H1 (cell line): Measurements from ENCODE around the gene PCDHB5. TPM values are rescaled to one million over a fixed set of nuclear protein-coding genes. Genes with fewer than 3 reads are reported as not detected.
A peak's percentile ranks its signal among the peaks of the same experiment; 100 is the strongest.

Experiments
- CTCF ChIA-PET: fragments of 300-600 bp; sonication (Branson Sonifier 250); formaldehyde crosslinking; loops from one replicate; lab custom pipeline; 2021; ENCODE audit not compliant: partially characterized antibody; lab: Charles Lee
- POLR2A ChIA-PET: fragments of 300-600 bp; sonication (Branson Sonifier 250); formaldehyde crosslinking; loops from one replicate; lab custom pipeline; 2021; ENCODE audit warnings: inconsistent platforms; ENCODE audit not compliant: partially characterized antibody; lab: Charles Lee
- DNase-seq, 2 experiments: peaks; one replicate each; pipeline versions ENCODE4 v3.0.0 to v3.0.0-alpha.2; 2010 to 2022; ENCODE audit warnings: low spot score in 2 of 2, low read depth in 1 of 2, mixed read lengths in 1 of 2
- FAIRE-seq: peaks from 2 replicates; lab custom pipeline; 2011; peaks lifted over from hg19 to GRCh38; lab: Jason Lieb, UNC
- H2AFZ ChIP-seq: 2 replicates; pipeline ENCODE4 v1.8.1; 2012; ENCODE audit warnings: low read length, inconsistent platforms
- H2AK5ac ChIP-seq: 2 replicates; pipeline ENCODE4 v1.6.1; 2013; ENCODE audit warnings: low read depth, low read length
- H2BK120ac ChIP-seq: replicated peaks from 2 replicates; pipeline ENCODE3; 2013; ENCODE audit warnings: low read depth, low read length, inconsistent platforms
- H2BK12ac ChIP-seq: 2 replicates; pipeline ENCODE4 v1.6.1; 2013; ENCODE audit warnings: low read depth, low read length
- H2BK15ac ChIP-seq: 2 replicates; pipeline ENCODE4 v1.6.1; 2013; ENCODE audit warnings: low read length
- H2BK20ac ChIP-seq: 2 replicates; pipeline ENCODE4 v1.6.1; 2013; ENCODE audit warnings: low read length
- H2BK5ac ChIP-seq: 2 replicates; pipeline ENCODE4 v1.6.1; 2013; ENCODE audit warnings: low read depth, low read length
- H3K14ac ChIP-seq: 2 replicates; pipeline ENCODE4 v1.6.1; 2013; ENCODE audit warnings: inconsistent platforms; ENCODE audit not compliant: insufficient read length
- H3K18ac ChIP-seq: 2 replicates; pipeline ENCODE4 v1.6.1; 2013; ENCODE audit warnings: low read length; ENCODE audit errors: extremely low read depth
- H3K23ac ChIP-seq: 2 replicates; pipeline ENCODE4 v1.6.1; 2013; ENCODE audit warnings: inconsistent platforms; ENCODE audit not compliant: insufficient read length
- H3K23me2 ChIP-seq: 2 replicates; pipeline ENCODE4 v1.6.1; 2013; ENCODE audit warnings: low read depth, low read length
- H3K27ac ChIP-seq: 2 replicates; pipeline ENCODE4 v1.6.1; 2011; ENCODE audit warnings: low read depth, low read length, inconsistent platforms
- H3K27me3 ChIP-seq, 4 experiments: replicated peaks in 1 of 4; 1 replicate in 1 of 4; 2 replicates in 3 of 4; pipeline versions ENCODE4 v1.6.1 to v1.8.1; 2011 to 2013; ENCODE audit warnings: low read length in 3 of 4, mild to moderate bottlenecking in 3 of 4, inconsistent platforms in 2 of 4, mixed read lengths in 2 of 4, moderate library complexity in 1 of 4; ENCODE audit not compliant: control insufficient read depth in 3 of 4, insufficient read depth in 3 of 4; ENCODE audit errors: extremely low read depth in 1 of 4
- H3K36me3 ChIP-seq, 4 experiments: 2 replicates each; pipeline versions ENCODE4 v1.6.1 to v1.8.1; 2011 to 2013; ENCODE audit warnings: mild to moderate bottlenecking in 4 of 4, low read length in 3 of 4, moderate library complexity in 2 of 4, control low read depth in 1 of 4, inconsistent platforms in 1 of 4; ENCODE audit not compliant: insufficient read depth in 4 of 4, control insufficient read depth in 2 of 4
- H3K4ac ChIP-seq: replicated peaks from 2 replicates; pipeline ENCODE3; 2013; ENCODE audit warnings: low read length, low read depth, mixed read lengths, inconsistent platforms; ENCODE audit not compliant: insufficient read length
- H3K4me1 ChIP-seq, 4 experiments: replicated peaks in 1 of 4; 1 replicate in 1 of 4; 2 replicates in 3 of 4; pipeline versions ENCODE4 v1.6.1 to v1.8.1; 2011 to 2013; ENCODE audit warnings: low read length in 3 of 4, inconsistent platforms in 2 of 4, mixed read lengths in 1 of 4; ENCODE audit not compliant: insufficient read depth in 4 of 4, control insufficient read depth in 3 of 4
- H3K4me2 ChIP-seq, 2 experiments: 2 replicates each; pipeline versions ENCODE4 v1.6.1 to v1.8.1; 2011 to 2013; ENCODE audit warnings: low read depth in 2 of 2, low read length in 2 of 2, control low read depth in 1 of 2, inconsistent platforms in 1 of 2, mild to moderate bottlenecking in 1 of 2; ENCODE audit not compliant: insufficient read depth in 1 of 2
- H3K4me3 ChIP-seq, 4 experiments: fragments of 200-600, 300-600 bp in 1 of 4; sonication (generic), shearing (Covaris generic), sonication (Bioruptor Twin) in 1 of 4; 2 replicates each; pipeline versions ENCODE4 v1.5.1 to v1.8.1; 2011 to 2016; ENCODE audit warnings: low read length in 4 of 4, low read depth in 3 of 4, control low read depth in 2 of 4, inconsistent platforms in 2 of 4, mild to moderate bottlenecking in 2 of 4, mixed read lengths in 1 of 4, moderate library complexity in 1 of 4; ENCODE audit not compliant: insufficient read depth in 2 of 4; ENCODE audit errors: extremely low read depth in 1 of 4
- H3K56ac ChIP-seq: replicated peaks from 2 replicates; pipeline ENCODE3; 2013; ENCODE audit warnings: low read depth, mild to moderate bottlenecking, mixed read lengths, low read length, inconsistent platforms; ENCODE audit not compliant: insufficient read length
- H3K79me1 ChIP-seq: 2 replicates; pipeline ENCODE4 v1.6.1; 2013; ENCODE audit warnings: low read depth, low read length, control low read depth
- H3K79me2 ChIP-seq, 2 experiments: 2 replicates each; pipeline versions ENCODE4 v1.6.1 to v1.8.1; 2012 to 2013; ENCODE audit warnings: low read length in 2 of 2, mild to moderate bottlenecking in 2 of 2, inconsistent platforms in 1 of 2; ENCODE audit not compliant: insufficient read depth in 2 of 2, control insufficient read depth in 1 of 2
- H3K9ac ChIP-seq, 4 experiments: replicated peaks in 1 of 4; 1 replicate in 1 of 4; 2 replicates in 3 of 4; pipeline versions ENCODE4 v1.6.1 to v1.8.1; 2011 to 2013; ENCODE audit warnings: low read depth in 3 of 4, low read length in 3 of 4, control low read depth in 2 of 4, mild to moderate bottlenecking in 2 of 4, moderate library complexity in 2 of 4, inconsistent platforms in 1 of 4; ENCODE audit errors: extremely low read depth in 1 of 4
- H3K9me3 ChIP-seq, 2 experiments: 2 replicates each; pipeline versions ENCODE4 v1.6.1 to v1.8.1; 2012 to 2013; ENCODE audit warnings: mild to moderate bottlenecking in 2 of 2, moderate library complexity in 2 of 2, control low read depth in 1 of 2, inconsistent platforms in 1 of 2, low read depth in 1 of 2, low read length in 1 of 2, mixed read lengths in 1 of 2; ENCODE audit not compliant: insufficient read depth in 2 of 2
- H4K20me1 ChIP-seq, 2 experiments: replicated peaks in 1 of 2; 2 replicates each; pipeline versions ENCODE3 to v1.8.1; 2011 to 2013; ENCODE audit warnings: inconsistent platforms in 2 of 2, low read length in 2 of 2, mild to moderate bottlenecking in 1 of 2; ENCODE audit not compliant: insufficient read depth in 2 of 2, control insufficient read depth in 1 of 2
- H4K5ac ChIP-seq: 2 replicates; pipeline ENCODE4 v1.6.1; 2013; ENCODE audit warnings: low read length, low read depth, mixed read lengths, inconsistent platforms; ENCODE audit not compliant: insufficient read length
- H4K8ac ChIP-seq: 2 replicates; pipeline ENCODE4 v1.8.0; 2013; ENCODE audit warnings: mild to moderate bottlenecking, moderate library complexity, low read length, inconsistent platforms; ENCODE audit not compliant: insufficient read depth; ENCODE audit errors: extremely low read depth
- H4K91ac ChIP-seq: replicated peaks from 2 replicates; pipeline ENCODE3; 2013; ENCODE audit warnings: low read length, mixed read lengths, inconsistent platforms; ENCODE audit not compliant: insufficient read length
- ATF3 ChIP-seq: IDR thresholded peaks from 2 replicates; pipeline ENCODE4 v1.6.1; 2011; ENCODE audit warnings: low read depth, mild to moderate bottlenecking, low read length; ENCODE audit not compliant: insufficient read depth
- CBX5 ChIP-seq: fragments of 300-800, 300-1000 bp; sonication (generic); IDR thresholded peaks from 2 replicates; pipeline ENCODE4 v1.7.1; 2016; ENCODE audit warnings: antibody characterized with exemption, low read length, low read depth
- SAP30 ChIP-seq: fragments of 300-600 bp; sonication (generic); IDR thresholded peaks from 2 replicates; pipeline ENCODE4 v1.7.1; 2012; ENCODE audit warnings: low read length, moderate library complexity, mild to moderate bottlenecking, inconsistent platforms; ENCODE audit not compliant: insufficient read depth, insufficient replicate concordance
- SIN3A ChIP-seq, 2 experiments: IDR thresholded peaks in 1 of 2; conservative IDR thresholded peaks in 1 of 2; 2 replicates each; pipeline ENCODE4 v1.6.1; 2011 to 2012; ENCODE audit warnings: low read length in 2 of 2, improper control_type of control experiment in 1 of 2, low read depth in 1 of 2, mild to moderate bottlenecking in 1 of 2
- SP2 ChIP-seq: IDR thresholded peaks from 2 replicates; pipeline ENCODE4 v1.6.1; 2012; ENCODE audit warnings: mild to moderate bottlenecking, low read length, inconsistent platforms
- TAF1 ChIP-seq: IDR thresholded peaks from 2 replicates; pipeline ENCODE4 v1.6.1; 2011; ENCODE audit warnings: mild to moderate bottlenecking, low read depth, low read length
- TEAD4 ChIP-seq: IDR thresholded peaks from 2 replicates; pipeline ENCODE4 v1.6.1; 2012; ENCODE audit warnings: low read depth, low read length, inconsistent platforms, mixed read lengths
- YY1 ChIP-seq: IDR thresholded peaks from 2 replicates; pipeline ENCODE4 v1.6.1; 2011; ENCODE audit warnings: low read depth, mild to moderate bottlenecking, low read length
- WGBS, 2 experiments: shearing (Covaris generic) in 1 of 2; methylation state at CpG; one replicate each; pipeline versions ENCODE4 v1.1.6 to v1.1.7; 2013 to 2015; ENCODE audit warnings: low lambda C conversion rate in 2 of 2, mixed read lengths in 2 of 2, inconsistent platforms in 1 of 2, low coverage in 1 of 2, missing lambda C conversion rate in 1 of 2; ENCODE audit not compliant: insufficient replicate concordance in 2 of 2, insufficient coverage in 1 of 2, insufficient read length in 1 of 2; ENCODE audit errors: extremely low coverage in 1 of 2, missing lambda C conversion rate in 1 of 2; 5-methylcytosine and 5-hydroxymethylcytosine counted together
- long read RNA-seq, 2 experiments: library from RNA in 1 of 2; library from capped mRNA in 1 of 2; stranded (forward); transcript quantifications; one replicate each; pipeline ENCODE4 v2.0.0, GENCODE V29; 2021; ENCODE audit warnings: inconsistent platforms in 1 of 2
- polyA minus RNA-seq, 3 experiments: library from RNA; depleted of rRNA, polyadenylated mRNA; stranded (reverse); fragments of >200 nt; gene quantifications; 1 replicate in 2 of 3; 2 replicates in 1 of 3; pipeline ENCODE4 v1.2.3, GENCODE V29; 2011
- polyA plus RNA-seq, 7 experiments: library from polyadenylated mRNA; depleted of rRNA in 3 of 7; stranded (reverse) in 5 of 7; unstranded in 2 of 7; fragments of >200 nt in 5 of 7; fragments of 200-250 nt in 2 of 7; gene quantifications; 1 replicate in 5 of 7; 2 replicates in 1 of 7; 4 replicates in 1 of 7; pipeline versions ENCODE4 v1.2.1 to v1.2.3, GENCODE V29; 2011 to 2013; ENCODE audit warnings: missing spikeins in 2 of 7, mixed read lengths in 2 of 7
- total RNA-seq: library from RNA; stranded (reverse); fragmentation: NEBNext Ultra II Directional; extraction: Animal tissue kit (Norgen Biotek cat#: 25700); gene quantifications from 2 replicates; pipeline ENCODE4 v1.2.1, GENCODE V29; 2021

The PCDHB5 gene
- 2.4 and 2.8 TPM in 2 replicates for total RNA-seq
- polyA plus RNA-seq (2011; rRNA removed) = 8.2 and 12.5 TPM in 2 replicates
- 12.9 TPM for polyA plus RNA-seq (2011; cell fraction: cytosol; rRNA removed)
- polyA plus RNA-seq (2011; cell fraction: nucleus; rRNA removed) = 24.4 TPM
- 7.2 to 8.9 TPM (median 7.9 TPM) in 4 replicates for polyA plus RNA-seq (2012, experiment 1 of 2)
- polyA plus RNA-seq (2012, experiment 2 of 2) = 7.3 TPM
- polyA plus RNA-seq (2013, experiment 1 of 2) = 10.3 TPM
- 8.7 TPM for polyA plus RNA-seq (2013, experiment 2 of 2)
- polyA minus RNA-seq (2011; rRNA and poly(A)+ RNA removed) = 6.1 and 6.8 TPM in 2 replicates
- polyA minus RNA-seq (2011; cell fraction: cytosol; rRNA and poly(A)+ RNA removed) = 9.2 TPM
- polyA minus RNA-seq (2011; cell fraction: nucleus; rRNA and poly(A)+ RNA removed) = 25.2 TPM
- long read RNA-seq, experiment 1, partial matches to known transcripts = 0 of 4 reads
- long read RNA-seq, experiment 1, other reads (novel, unspliced or antisense) = 0 of 4 reads
- long read RNA-seq, experiment 2 = 0 reads

- no peaks in the 10 kb centered on the region for H3K4me1 ChIP-seq
- peak within 1 kb of the TSS; percentile 70 for H3K27ac ChIP-seq
- H2BK120ac ChIP-seq = peak within 1 kb of the TSS; percentile 37
- no peaks in the 10 kb centered on the region for H3K79me2 ChIP-seq
- no peaks in the 10 kb centered on the region for H4K20me1 ChIP-seq
- H3K23me2 ChIP-seq = 0 out of 2 replicates have a peak, but pooled peaks cover 2% of the 10 kb centered on the region
- H3K23ac ChIP-seq = no peak within 1 kb of the TSS
- H3K27me3 ChIP-seq = no peaks in the 10 kb centered on the region
- H2BK15ac ChIP-seq = no peak within 1 kb of the TSS
- H3K9ac ChIP-seq = peak within 1 kb of the TSS in 3 of 4 experiments; percentile 80 to 98 (median 84); a peak in 6 of 7 replicates
- peak within 1 kb of the TSS; percentile 40; the same call in 1 of the 2 replicates for H2AK5ac ChIP-seq
- H3K4me3 ChIP-seq = peak within 1 kb of the TSS; percentile 60 to 98 (median 64)
- no peak within 1 kb of the TSS for H2BK20ac ChIP-seq
- H4K91ac ChIP-seq = peak within 1 kb of the TSS; percentile 2
- FAIRE-seq (peak; percentile 65), DNase-seq (peak in 1 of 2 experiments; percentile 86)
- ChIA-PET CTCF (interaction anchor here (0.6 to 2.4 kb wide), 51 partner anchors 9 to 429 kb away, joined by 3 to 29 read pairs (median 5); partner anchors contain the start of genes PCDHB10, PCDHB11, PCDHB12 and PCDHB14), POLR2A (interaction anchor here (0.7 to 1.8 kb wide), 11 partner anchors 8 to 185 kb away, joined by 3 to 11 read pairs (median 4); partner anchors contain the start of genes PCDHB10, PCDHB16, PCDHB2 and PCDHB4)
- H3K56ac ChIP-seq = no peak within 1 kb of the TSS
- no peak within 1 kb of the TSS for H3K14ac ChIP-seq
- H3K79me1 ChIP-seq = no peaks in the 10 kb centered on the region
- peak within 1 kb of the TSS; percentile 56 to 67 for H3K4me2 ChIP-seq
- H4K8ac ChIP-seq = peak within 1 kb of the TSS; percentile 30; the same call in 1 of the 2 replicates
- peak within 1 kb of the TSS; percentile 76; the same call in 1 of the 2 replicates for H2BK5ac ChIP-seq
- H4K5ac ChIP-seq = peak within 1 kb of the TSS; percentile 78
- H3K18ac ChIP-seq = peak within 1 kb of the TSS; percentile 55
- peak within 1 kb of the TSS; percentile 76; the same call in 1 of the 2 replicates for H2AFZ ChIP-seq
- peaks cover 0 to 12% (median 3%) of the 10 kb centered on the region in 4 experiments; a peak in 3 of 8 replicates for H3K36me3 ChIP-seq
- 49% methylated on average over 22 of the region's 22 CpGs; no CpG with 5 or more reads in 1 of the 2 experiments for WGBS, 2 experiments
- H3K9me3 ChIP-seq = peaks cover 20 to 31% of the 10 kb centered on the region in 2 experiments
- peak within 1 kb of the TSS; percentile 69; the same call in 1 of the 2 replicates for H2BK12ac ChIP-seq
- no peak within 1 kb of the TSS for H3K4ac ChIP-seq
- TF ChIP-seq SP2 (no peak), TAF1 (peak; percentile 45; the same call in 1 of the 2 replicates), YY1 (peak; percentile 94), SIN3A (conservative IDR thresholded peaks at IDR 0.05 in 1 of 2, IDR thresholded peaks at IDR 0.05 in 1 of 2; ENCODE audit: low read depth in 1 of 2, low read length in 2 of 2) (no peak), ATF3 (no peak), TEAD4 (no peak), SAP30 (no peak), CBX5 (no peak)
Measured at GRCh38 chr5:141135030-141135717, at the start of gene PCDHB5. TSS of gene PCDHB5 (plus strand) at chr5:141135206. CDS start at chr5:141135435, 229 bp downstream.
